HG03558 (cell line): ENCODE measurements around the gene FKBP8.

ENCODE experiments used
- ATAC-seq: cut with Tn5 transposase; IDR thresholded peaks from one replicate; pipeline ENCODE4 v1.9.1; 2021; ENCODE audit warnings: moderate number of reproducible peaks; ENCODE audit not compliant: unreplicated experiment; ENCODE audit errors: extremely low read depth

The FKBP8 gene

DNA sequence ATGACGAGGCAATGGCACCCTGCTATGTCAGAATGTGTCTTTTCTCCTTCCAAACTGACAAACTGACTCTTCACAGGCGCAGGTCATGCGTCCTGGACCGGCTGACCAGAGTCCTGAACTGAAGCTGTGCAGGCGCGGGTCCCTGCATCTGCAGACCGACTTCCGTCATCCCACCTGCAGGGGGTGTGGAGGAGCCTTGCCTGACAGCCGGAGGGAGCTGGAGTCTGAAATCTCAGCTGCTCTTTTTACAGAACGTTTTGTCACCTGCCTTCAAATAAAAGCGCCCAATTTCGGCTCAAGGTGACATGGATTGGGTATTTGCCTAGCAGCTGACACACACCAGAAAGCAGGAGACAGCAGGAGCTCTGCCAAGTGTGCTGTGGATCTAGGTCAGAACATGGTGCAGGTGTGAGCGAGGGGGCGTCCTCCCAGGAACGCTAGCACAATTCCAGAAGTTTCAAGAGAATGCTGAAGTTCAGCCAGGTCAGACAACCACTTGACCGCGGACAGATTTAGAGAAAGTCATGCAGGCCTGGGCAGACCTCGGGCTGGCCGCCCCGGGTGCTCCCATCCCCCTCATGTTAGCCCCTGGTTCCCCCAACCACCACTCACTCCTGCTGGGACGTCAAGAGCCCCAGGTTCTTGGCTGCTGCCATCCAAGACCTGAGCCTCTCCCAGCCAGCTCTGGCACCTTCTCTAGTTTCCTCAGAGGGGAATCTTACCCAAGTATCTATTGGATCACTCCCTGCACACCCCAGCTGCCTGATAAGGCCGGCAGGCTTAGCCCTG, 54.3 kb downstream of the FKBP8 start:
- no peak for ATAC-seq

DNA sequence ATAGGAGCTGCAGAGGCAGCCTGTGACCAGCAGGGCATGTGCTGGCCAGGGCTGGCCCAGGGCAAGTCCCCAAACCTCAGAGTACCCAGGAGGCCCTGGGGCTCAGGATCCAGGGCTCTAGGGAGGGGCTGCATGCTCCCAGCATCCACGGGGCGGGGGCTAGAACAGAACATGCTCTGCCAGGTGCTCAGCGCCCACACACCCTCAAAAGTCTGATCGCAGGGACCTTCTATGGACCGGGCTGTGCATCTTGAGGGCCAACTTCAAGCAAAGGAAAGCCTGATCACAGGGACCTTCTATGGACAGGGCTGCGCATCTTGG, 55.0 kb downstream of the FKBP8 start:
- no peak for ATAC-seq

DNA sequence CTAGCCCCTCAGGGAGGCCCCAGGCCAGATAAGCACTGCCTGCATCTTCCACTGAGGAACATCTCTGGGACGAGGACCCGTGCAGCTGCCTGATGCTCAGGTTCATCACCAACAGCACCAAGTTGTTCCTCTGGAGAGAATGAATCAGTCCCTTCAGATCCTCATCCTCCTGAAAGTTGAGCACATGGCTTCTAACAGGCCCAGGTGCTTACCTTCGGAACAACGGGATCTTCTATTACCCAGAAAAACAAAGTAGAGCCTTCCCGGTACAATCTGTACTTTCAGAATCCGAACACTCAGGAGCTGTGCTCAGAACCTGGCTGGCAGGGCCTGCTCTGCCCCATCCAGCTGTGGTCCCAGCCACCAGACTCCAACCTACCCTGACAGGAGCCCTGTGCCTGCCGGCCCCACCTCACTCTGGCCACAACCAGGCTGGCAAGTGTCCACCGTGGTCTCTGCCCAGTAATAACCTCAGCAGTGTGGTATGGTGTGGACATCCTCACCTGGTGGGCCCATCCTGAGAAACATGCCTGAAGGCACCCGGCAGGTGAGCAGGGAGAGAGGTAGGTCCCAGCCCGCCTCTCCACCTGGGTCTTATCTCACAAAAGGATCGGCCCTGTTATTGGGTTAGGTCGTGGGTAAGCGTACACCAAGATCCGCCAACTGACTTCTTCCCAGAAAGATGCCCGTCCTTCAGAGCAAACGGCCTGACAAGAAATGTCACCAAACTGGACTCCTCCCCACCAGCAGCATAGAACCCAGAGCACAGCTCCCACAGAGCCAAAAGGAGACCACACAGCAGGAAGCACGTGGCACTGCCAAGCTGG, 55.6 kb downstream of the FKBP8 start:
- ATAC-seq: no peak

DNA sequence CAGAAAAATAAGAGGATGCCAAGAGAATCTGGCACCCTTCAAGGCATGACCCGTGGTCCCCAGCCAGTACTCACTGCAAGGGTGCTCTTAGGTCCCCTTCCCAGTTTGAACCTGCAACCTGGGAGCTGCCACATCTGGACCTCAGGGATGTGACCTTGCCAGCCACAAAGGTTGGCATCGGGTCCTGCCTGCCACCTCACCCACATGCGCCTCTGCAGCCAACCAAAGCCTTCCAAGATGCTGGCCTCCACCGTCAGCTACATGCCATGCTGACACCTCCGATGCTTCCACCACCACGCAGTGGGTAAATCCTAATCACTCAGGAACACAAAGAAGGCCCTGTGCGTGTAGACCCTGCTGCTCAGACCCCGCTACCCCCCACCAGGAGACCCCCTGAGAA, 56.6 kb downstream of the FKBP8 start:
- ATAC-seq: no peak

DNA sequence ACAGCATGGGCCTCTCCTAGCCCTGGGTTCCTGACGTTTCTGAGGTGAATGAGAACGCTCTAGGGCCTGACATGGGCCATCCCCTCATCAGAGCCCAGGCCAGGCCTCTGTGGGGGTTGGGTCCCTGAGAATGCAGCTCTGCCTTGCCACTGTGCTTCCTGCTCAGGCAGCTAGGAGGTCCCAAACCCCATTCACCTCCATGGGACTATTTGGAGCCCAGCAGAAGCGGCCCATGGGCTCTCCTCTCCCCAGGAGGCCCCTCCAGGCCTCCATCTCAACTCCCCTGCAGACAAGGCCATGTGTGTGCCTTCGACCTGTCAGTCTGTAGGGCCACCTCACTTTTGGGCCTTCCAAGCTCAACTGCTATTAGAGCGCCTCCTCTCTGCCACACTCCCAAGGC, 58.4 kb downstream of the FKBP8 start:
- ATAC-seq: no peak

GRCh38 chr19:18483119-18483890, 60.1 kb downstream of the FKBP8 start:
- ATAC-seq: no peak
